ENCODE results near the gene RGS19.

- TF ChIP-seq CTCF (optimal IDR thresholded peaks at IDR 0.05 in 1 of 3, IDR thresholded peaks at IDR 0.05 in 1 of 3, conservative IDR thresholded peaks at IDR 0.05 in 1 of 3; ENCODE audit: extremely low read depth in 1 of 3, insufficient read depth in 2 of 3, low read length in 3 of 3) (peak in 1 of 3 experiments; percentile 29), EZH2 (IDR thresholded peaks at IDR 0.05; ENCODE audit: low read length) (no peak)
Measured at GRCh38 chr20:64049060-64049877, 30.0 kb downstream of the RGS19 start, which contains the start of gene SOX18.
